GM21723 (cell line): Measurements from ENCODE around the gene CRIM1.

Experiments
- ATAC-seq: cut with Tn5 transposase; IDR thresholded peaks from one replicate; pipeline ENCODE4 v1.9.1; 2021; ENCODE audit warnings: mild to moderate bottlenecking, moderate library complexity; ENCODE audit not compliant: unreplicated experiment

The CRIM1 gene

GRCh38 chr2:36513661-36514060 is 158.1 kb downstream of the CRIM1 start:
- ATAC-seq = peak; percentile 68

- ATAC-seq = no peak
These were observed 160.0 kb downstream of the CRIM1 start for GRCh38 chr2:36515538-36515937.

DNA sequence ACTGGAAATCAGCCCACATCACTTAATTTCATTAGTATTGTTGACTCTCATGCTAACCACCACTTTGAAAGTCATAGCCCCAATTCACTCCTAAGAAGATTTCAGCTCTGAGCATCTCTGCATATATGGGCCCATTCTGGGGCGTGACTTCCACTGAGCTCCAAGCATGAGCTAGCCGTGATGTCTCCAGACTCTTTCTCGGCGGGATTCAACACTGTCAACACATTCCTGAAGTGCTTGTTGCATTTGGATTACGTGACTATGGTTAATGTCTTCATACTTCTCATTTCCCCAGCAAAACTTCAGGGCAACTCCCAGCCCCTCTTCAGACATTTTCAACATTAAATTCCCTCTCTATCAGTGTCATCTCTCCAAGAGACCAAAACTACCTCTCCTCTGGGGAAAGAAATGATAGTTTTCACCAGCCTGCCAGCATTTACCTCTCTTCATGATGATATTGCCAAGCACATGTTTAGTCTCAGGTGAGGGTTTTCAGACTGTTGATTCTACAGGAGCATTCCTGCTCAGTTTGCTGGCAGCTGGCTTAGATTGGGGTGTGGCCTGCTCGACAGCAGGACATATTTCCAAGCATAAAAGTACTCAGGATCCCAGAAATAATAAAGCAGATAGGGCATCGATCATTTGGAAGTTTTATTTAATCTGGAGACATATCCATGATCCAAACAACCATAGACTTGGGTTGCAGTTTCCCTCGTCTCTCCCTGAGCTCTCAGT is 160.7 kb downstream of the CRIM1 start:
- ATAC-seq = no peak

DNA sequence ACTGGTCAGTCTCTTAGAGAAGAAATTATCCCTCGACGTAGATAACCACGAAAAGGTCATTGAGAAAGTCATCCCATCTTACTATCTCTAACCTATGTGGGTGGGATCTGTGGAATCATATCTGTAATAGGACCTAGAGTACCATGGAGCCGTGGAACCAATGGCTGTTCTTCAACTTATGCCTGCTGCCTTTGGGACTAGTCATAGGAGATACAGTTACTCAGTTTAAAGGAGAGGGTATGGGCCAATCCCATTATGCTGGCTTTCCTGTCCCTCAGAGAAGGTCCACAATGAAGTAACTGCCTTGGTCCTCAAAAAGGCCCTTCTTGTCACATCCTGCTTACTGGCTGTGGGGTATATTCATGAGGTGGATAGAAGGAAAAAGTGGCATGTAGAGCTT is 164.9 kb downstream of the CRIM1 start:
- no peak for ATAC-seq

- ATAC-seq = no peak
These were observed 167.6 kb downstream of the CRIM1 start for GRCh38 chr2:36523153-36523552.

GRCh38 chr2:36525245-36525644 is 169.7 kb downstream of the CRIM1 start:
- ATAC-seq = no peak

DNA sequence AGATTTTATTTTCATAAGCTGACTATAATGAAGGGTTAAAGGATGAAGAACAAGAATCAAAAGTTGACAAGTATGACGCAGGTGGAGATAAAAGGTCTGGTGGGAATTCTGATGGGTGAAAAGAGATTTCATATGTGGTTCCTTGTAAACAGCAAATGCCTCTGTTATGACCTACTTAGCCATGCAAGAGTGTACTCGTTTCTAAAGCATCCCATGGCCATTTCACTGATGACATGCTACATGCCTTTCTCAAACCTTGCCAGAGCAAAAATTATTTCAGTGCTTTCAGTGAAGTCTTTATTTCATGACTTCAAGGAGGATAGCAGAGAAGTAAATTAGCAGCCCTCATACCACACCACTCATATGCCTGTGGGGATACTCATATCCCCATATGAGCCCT is 170.6 kb downstream of the CRIM1 start:
- no peak for ATAC-seq

DNA sequence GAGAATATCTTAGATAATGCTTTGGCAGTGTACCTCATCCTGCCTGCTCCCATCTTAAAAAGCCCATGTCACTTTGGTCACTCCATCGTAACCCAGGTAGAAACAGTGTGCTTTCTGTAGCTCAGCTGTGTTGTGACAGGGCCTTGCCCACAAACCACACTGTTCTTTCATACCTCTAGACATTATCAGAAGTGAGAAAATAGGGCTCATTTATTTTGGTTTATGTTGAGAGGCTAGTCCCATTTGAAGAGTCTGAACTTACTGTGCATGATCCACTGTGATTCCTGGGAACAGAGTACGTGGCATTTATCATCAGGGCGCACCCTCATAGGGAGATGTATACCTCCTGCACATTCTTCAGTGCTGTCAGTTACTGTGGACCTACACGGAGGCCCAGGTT is 172.7 kb downstream of the CRIM1 start:
- peak; percentile 64 for ATAC-seq

DNA sequence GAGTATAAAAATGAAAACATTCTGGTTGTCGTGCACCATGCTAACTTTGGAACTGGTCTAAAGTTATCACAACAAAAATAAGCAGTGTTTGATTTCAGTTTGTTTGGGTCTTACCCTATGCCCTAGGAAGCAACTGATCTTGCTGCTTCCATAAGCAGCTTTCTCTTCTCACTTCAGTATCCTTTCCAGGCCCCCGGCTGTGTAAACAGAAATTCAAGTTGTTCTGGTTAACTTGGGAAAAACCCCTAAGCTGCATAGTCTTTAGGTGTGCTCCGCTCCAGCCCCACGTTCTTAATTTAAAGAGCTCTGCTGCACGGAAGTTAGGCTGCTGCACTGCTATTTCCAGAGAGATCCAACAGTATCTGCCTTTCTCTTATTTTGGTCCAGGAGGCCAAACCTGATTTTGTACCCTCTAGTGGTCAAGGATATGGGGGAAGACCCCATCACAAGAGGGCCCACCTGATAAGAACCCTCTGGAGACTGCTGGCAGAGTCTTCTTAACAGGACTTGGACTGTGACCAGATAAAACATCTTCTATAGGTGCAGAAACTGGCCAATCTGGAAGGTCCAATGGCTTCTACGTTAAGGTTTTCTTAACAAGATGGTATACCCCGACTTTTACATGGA is 173.3 kb downstream of the CRIM1 start:
- peak; percentile 17 for ATAC-seq

DNA sequence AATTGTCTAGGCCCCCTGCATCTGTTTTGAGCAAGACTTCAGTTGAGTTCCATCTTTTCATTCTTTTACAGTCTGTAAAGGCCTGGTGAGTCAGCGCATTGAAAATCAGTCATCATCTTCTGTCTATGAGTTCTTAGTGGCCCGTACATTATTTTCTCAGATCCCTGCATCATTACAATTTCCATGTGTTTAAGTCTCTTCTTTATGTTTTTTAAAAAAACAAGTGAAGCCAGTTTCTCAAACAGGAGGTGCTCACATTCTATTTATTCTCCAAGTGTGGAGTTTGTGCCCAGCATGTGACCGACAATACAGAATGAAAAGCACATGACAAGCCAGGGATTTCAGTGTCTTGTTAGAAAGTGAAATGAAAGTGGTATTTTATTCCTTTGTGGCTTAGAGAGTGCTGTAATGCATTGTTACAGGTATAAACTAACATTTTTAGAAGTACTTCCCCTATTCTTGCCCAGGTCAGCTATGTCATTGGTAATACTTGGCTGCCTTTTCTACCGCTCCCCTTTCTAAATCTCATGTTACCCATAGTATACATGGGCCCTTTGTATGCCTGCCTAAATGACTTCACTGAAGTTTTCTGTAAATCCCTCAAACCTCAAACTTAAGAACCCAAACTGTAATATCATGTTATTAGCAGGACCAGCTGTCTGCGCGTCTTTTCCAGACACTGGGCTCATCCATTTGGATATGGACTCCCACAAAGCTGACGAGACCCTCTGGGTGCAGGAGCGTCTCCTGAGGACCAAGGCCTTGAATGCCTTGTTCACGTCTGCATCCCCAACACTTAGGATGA is 174.8 kb downstream of the CRIM1 start:
- ATAC-seq = peak; percentile 85

GRCh38 chr2:36530983-36531354 is 175.4 kb downstream of the CRIM1 start:
- ATAC-seq = no peak

DNA sequence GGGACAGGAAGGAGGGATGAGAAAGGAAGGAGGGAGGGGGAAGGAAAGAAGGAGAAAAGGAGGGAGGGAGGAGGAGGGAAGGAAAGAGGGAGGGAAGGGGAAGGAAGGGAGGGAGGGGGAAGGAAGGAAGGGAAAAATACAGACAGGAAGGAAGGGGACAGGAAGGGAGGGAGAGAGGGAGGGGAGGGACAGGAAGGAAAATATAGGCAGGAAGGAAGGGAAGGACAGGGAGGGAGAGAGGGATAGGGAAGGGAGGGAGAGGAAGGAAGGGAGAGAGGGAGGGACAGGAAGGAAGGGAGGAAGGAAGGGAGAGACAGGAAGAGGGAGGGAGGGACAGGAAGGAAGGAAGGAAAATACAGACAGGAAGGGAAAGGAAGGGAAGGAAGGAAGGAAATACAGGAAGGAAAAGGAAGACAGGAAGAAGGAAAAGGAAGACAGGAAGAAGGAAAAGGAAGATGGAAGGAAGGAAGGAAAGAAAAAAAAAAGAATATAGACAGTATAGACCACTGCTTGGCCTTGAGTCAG is 178.8 kb downstream of the CRIM1 start:
- no peak for ATAC-seq

DNA sequence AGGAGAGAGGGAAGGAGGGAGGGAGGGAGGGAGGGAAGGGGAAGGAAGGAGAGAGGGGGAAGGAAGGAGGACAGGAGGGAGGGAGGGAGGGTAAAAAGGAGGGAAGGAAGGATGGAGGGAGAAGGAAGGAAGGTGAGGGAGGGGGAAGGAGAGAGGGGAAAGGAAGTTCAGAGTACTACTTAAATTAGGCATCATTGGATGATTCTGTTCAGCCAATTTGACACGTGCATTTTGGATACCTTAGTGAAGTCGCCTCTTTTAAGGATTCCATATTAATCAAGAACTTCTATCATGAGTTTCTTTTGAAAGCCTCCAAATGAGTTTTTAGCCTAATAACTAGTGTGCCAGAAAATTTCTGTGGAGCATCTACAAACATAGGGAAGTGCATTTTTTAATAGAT is 179.5 kb downstream of the CRIM1 start:
- no peak for ATAC-seq

- no peak for ATAC-seq
These were observed 181.2 kb downstream of the CRIM1 start for GRCh38 chr2:36536776-36537175.

GRCh38 chr2:36538335-36538734 is 182.8 kb downstream of the CRIM1 start:
- ATAC-seq = no peak

GRCh38 chr2:36539631-36540030 is 184.1 kb downstream of the CRIM1 start:
- peak; percentile 60 for ATAC-seq

DNA sequence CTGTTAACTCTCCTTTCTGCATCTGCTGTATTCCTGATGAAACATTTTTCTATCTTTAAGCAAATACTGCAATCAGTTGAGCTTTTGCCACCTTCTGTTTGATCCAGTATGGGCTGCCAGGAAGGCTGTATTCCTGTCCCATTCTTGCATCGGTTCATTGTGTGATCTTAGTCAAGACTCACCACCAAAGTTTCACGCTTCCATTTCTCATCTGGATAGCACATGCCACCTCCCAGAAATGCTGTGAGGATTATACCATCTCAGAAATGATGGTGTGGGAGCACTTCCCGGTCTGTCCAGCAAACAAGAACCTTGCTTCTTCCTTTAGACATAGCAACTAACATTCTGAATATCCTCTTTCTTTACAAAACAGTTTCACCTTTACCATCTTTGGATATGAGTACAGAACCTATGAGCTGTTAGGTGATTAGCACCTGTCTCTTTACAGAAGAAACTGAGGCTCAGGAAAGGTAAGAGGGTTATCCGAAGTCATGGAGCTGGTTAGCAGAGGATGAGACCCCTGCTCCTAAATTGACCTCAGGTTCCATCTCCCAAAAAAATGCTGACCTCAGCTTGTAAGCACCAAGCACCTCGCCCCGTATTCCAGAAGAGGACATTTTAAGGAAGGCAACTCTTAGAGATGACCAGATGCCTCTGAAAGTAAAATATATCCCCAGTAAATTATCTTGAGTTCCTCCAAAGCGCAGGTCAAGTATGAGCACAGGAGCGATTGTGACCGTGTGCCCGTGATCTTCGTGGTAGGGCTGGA is 185.6 kb downstream of the CRIM1 start:
- ATAC-seq = no peak

- ATAC-seq = no peak
These were observed 186.5 kb downstream of the CRIM1 start for GRCh38 chr2:36541891-36542595.

DNA sequence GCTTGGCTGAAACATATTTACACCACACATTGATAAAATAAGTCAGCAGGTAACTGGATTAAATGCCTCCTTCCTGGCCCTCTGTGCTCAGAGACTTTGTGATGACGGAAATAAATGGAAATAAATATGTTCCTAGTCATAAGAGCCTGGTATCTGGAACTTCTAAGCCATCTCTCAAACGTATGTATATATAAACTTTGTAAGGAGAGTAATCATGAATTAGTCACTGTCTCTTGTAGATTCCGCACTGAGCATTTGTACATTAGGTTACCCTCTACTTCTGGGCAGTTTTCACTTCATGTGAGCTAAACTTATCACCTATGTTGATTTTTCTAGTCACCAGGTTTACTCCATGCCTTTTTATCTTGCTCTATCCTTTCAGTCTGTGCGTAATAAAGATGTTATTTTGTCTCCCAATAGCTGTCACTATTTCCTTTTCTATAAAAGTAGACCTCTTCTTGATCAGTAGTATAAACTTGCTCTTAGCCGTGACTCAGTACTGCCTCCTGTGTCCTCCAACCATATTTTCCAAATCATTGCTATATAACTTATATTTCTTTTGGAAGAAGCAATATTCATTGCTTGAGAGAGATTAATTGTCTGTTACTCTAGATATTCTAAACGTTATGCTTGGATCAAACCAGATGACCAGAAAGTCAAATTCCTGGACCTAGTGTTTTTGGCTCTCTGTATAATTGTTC is 189.2 kb downstream of the CRIM1 start:
- ATAC-seq = no peak
